ENCODE results near the gene RRAS2.
"Not testable (repeated sequence)": the region's sequence is repeated elsewhere in the genome, so short reads cannot be mapped to it uniquely, and the experiment has no call there.

RRAS2 gene

GRCh38 chr11:14370496-14370895 is 11.5 kb upstream of the RRAS2 start:
- DNase-seq: no peak

GRCh38 chr11:14369598-14369997 is 10.6 kb upstream of the RRAS2 start:
- DNase-seq: no peak

GRCh38 chr11:14366936-14367335 is 8.0 kb upstream of the RRAS2 start:
- no peak for DNase-seq

GRCh38 chr11:14364322-14364721 is 5.3 kb upstream of the RRAS2 start:
- no peak for DNase-seq

GRCh38 chr11:14362611-14363010 is 3.6 kb upstream of the RRAS2 start:
- DNase-seq: no peak

- DNase-seq: no peak
These were observed 3.0 kb upstream of the RRAS2 start for GRCh38 chr11:14361951-14362350.

- no peak for DNase-seq
These were observed 2.0 kb upstream of the RRAS2 start for GRCh38 chr11:14360976-14361375.

- DNase-seq: no peak
These were observed 583 bp upstream of the RRAS2 start for GRCh38 chr11:14359501-14360031.

- peak; percentile 8 for DNase-seq
These were observed 878 bp downstream of the RRAS2 start for GRCh38 chr11:14357881-14358728.

GRCh38 chr11:14356342-14356741 is 2.6 kb downstream of the RRAS2 start:
- DNase-seq: no peak

GRCh38 chr11:14354604-14355003 is 4.4 kb downstream of the RRAS2 start:
- not testable (repeated sequence) for DNase-seq

GRCh38 chr11:14350716-14351238 is 8.2 kb downstream of the RRAS2 start:
- DNase-seq: no peak

GRCh38 chr11:14350215-14350614 is 8.8 kb downstream of the RRAS2 start:
- DNase-seq: no peak

GRCh38 chr11:14347991-14348390 is 11.0 kb downstream of the RRAS2 start:
- no peak for DNase-seq

- no peak for DNase-seq
These were observed 11.5 kb downstream of the RRAS2 start for GRCh38 chr11:14347494-14347893.

- no peak for DNase-seq
These were observed 12.6 kb downstream of the RRAS2 start for GRCh38 chr11:14346303-14346955.

- DNase-seq: no peak
These were observed 13.3 kb downstream of the RRAS2 start for GRCh38 chr11:14345668-14346067.

GRCh38 chr11:14345016-14345415 is 14.0 kb downstream of the RRAS2 start:
- not testable (repeated sequence) for DNase-seq

GRCh38 chr11:14342906-14343305 is 16.1 kb downstream of the RRAS2 start:
- DNase-seq: no peak

GRCh38 chr11:14341968-14342367 is 17.0 kb downstream of the RRAS2 start:
- no peak for DNase-seq

GRCh38 chr11:14340721-14341120 is 18.3 kb downstream of the RRAS2 start:
- no peak for DNase-seq

- DNase-seq: no peak
These were observed 19.6 kb downstream of the RRAS2 start for GRCh38 chr11:14339356-14339755.

GRCh38 chr11:14336507-14337503 is 22.2 kb downstream of the RRAS2 start:
- DNase-seq: no peak
